Measurements from ENCODE around the gene KIAA1217.

The KIAA1217 gene

GRCh38 chr10:24503461-24504320, 294.8 kb downstream of the KIAA1217 start:
- no peak for TF ChIP-seq FOXP2 (optimal IDR thresholded peaks at IDR 0.05; ENCODE audit: borderline replicate concordance, extremely low read depth, extremely low read length, insufficient read depth)
- TF ChIP-seq REST (IDR thresholded peaks at IDR 0.05; ENCODE audit: insufficient read depth in 1 of 2, low read depth in 2 of 2, low read length in 2 of 2) = no peak
- TF ChIP-seq POLR2AphosphoS5 (IDR thresholded peaks at IDR 0.05; ENCODE audit: low read depth, low read length) = no peak
- TF ChIP-seq SIN3A (IDR thresholded peaks at IDR 0.05; ENCODE audit: borderline replicate concordance, insufficient read depth, low read length) = no peak
- TF ChIP-seq TAF1 (IDR thresholded peaks at IDR 0.05; ENCODE audit: borderline replicate concordance, insufficient read depth, low read length) = no peak

GRCh38 chr10:24505759-24506158, 296.8 kb downstream of the KIAA1217 start:
- no peak for TF ChIP-seq REST (IDR thresholded peaks at IDR 0.05; ENCODE audit: insufficient read depth in 1 of 2, low read depth in 2 of 2, low read length in 2 of 2)
- TF ChIP-seq POLR2AphosphoS5 (IDR thresholded peaks at IDR 0.05; ENCODE audit: low read depth, low read length) = no peak
- TF ChIP-seq TAF1 (IDR thresholded peaks at IDR 0.05; ENCODE audit: borderline replicate concordance, insufficient read depth, low read length) = no peak
- TF ChIP-seq SIN3A (IDR thresholded peaks at IDR 0.05; ENCODE audit: borderline replicate concordance, insufficient read depth, low read length) = no peak
- TF ChIP-seq FOXP2 (optimal IDR thresholded peaks at IDR 0.05; ENCODE audit: borderline replicate concordance, extremely low read depth, extremely low read length, insufficient read depth) = no peak

- no peak for TF ChIP-seq POLR2AphosphoS5 (IDR thresholded peaks at IDR 0.05; ENCODE audit: low read depth, low read length)
- no peak for TF ChIP-seq FOXP2 (optimal IDR thresholded peaks at IDR 0.05; ENCODE audit: borderline replicate concordance, extremely low read depth, extremely low read length, insufficient read depth)
- no peak for TF ChIP-seq TAF1 (IDR thresholded peaks at IDR 0.05; ENCODE audit: borderline replicate concordance, insufficient read depth, low read length)
- TF ChIP-seq REST (IDR thresholded peaks at IDR 0.05; ENCODE audit: insufficient read depth in 1 of 2, low read depth in 2 of 2, low read length in 2 of 2) = no peak
- no peak for TF ChIP-seq SIN3A (IDR thresholded peaks at IDR 0.05; ENCODE audit: borderline replicate concordance, insufficient read depth, low read length)
Observed at GRCh38 chr10:24513155-24513554, 304.2 kb downstream of the KIAA1217 start.

- no peak for TF ChIP-seq TAF1 (IDR thresholded peaks at IDR 0.05; ENCODE audit: borderline replicate concordance, insufficient read depth, low read length)
- TF ChIP-seq REST (IDR thresholded peaks at IDR 0.05; ENCODE audit: insufficient read depth in 1 of 2, low read depth in 2 of 2, low read length in 2 of 2) = no peak
- no peak for TF ChIP-seq POLR2AphosphoS5 (IDR thresholded peaks at IDR 0.05; ENCODE audit: low read depth, low read length)
- no peak for TF ChIP-seq SIN3A (IDR thresholded peaks at IDR 0.05; ENCODE audit: borderline replicate concordance, insufficient read depth, low read length)
- TF ChIP-seq FOXP2 (optimal IDR thresholded peaks at IDR 0.05; ENCODE audit: borderline replicate concordance, extremely low read depth, extremely low read length, insufficient read depth) = no peak
Observed at GRCh38 chr10:24515481-24515880, 306.5 kb downstream of the KIAA1217 start.

Measured in PFSK-1 (cell line).